GM18951 (cell line): ENCODE measurements around the gene KLC1.

Experiments
- POLR2A ChIP-seq: IDR thresholded peaks from 4 replicates; pipeline ENCODE4 v1.6.1; 2011; ENCODE audit warnings: mild to moderate bottlenecking; ENCODE audit not compliant: insufficient read length, insufficient read depth; ENCODE audit errors: extremely low read depth
- in situ Hi-C: fragments of 300-500 bp; cut with MboI; formaldehyde crosslinking; loops from one replicate; pipeline ENCODE4 v1.12.0; 2022; ENCODE audit warnings: low sequenced_read_pairs, mixed read lengths, inconsistent platforms; ENCODE audit not compliant: unreplicated experiment

KLC1 gene

GRCh38 chr14:103731916-103732867 lies 103.2 kb downstream of the KLC1 start:
- in situ Hi-C loops: no loop called here
- TF ChIP-seq POLR2A: no peak

DNA sequence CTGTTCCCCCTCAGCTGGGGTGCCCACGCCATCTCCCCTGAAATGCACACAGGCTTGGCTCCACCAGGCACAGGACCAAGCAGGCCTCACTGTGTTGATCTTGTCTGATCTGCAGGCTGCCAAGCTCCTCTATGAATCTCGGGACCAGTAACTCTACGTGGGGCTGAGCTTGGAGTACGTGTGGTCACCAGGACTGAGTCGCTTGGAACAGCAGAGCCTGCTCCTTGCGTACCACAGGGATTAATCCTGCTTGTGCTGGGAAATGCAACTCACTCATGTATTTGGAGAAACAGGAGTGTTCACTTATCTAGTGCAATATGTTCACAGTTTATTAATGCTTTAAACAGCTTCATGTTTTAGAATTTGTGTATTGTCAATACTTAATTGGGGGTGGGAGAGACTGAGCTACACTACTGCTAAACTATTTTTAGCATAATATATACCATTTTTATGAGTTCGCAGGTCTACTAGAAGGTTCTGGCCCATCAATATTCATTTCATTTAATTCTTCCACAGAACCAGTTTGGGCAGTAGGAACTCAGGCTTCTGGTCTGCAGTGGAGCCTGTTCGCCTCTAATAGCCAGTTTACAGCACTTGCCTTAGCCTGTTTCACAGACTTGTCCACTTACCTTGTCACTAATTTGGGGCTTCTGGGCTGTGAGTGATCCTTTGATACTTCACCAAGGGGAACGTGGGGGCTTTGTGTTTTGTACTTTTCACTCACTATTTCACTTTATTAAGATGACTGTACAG lies 104.0 kb downstream of the KLC1 start:
- TF ChIP-seq POLR2A: no peak
- in situ Hi-C loops: no loop called here

- no peak for TF ChIP-seq POLR2A
- in situ Hi-C loops: no loop called here
These were observed 104.6 kb downstream of the KLC1 start for GRCh38 chr14:103733651-103734050.

GRCh38 chr14:103734081-103734888 lies 105.3 kb downstream of the KLC1 start:
- TF ChIP-seq POLR2A: no peak
- in situ Hi-C loops: no loop called here

DNA sequence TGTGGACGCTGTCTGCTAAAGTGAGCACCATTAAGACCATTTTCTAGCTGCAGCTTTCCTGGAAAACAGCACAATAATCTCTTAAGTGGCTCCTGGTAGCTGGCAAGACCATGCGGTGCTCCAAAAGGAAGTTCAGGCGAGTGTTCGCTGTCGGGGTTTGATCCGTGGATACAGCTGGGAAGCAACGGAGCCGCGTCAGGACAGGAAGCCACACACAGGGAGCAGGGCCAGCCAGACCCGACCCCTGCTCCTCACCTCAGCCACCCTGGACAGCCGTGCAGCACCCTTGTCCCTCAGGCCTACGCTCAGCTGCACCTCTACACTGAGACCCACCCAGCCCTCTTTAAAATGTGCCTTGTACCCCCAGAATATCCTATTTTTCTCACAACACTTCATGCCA lies 106.0 kb downstream of the KLC1 start:
- no peak for TF ChIP-seq POLR2A
- in situ Hi-C loops: no loop called here

- no peak for TF ChIP-seq POLR2A
- in situ Hi-C loops: no loop called here
These were observed 106.4 kb downstream of the KLC1 start for GRCh38 chr14:103735439-103735814.

DNA sequence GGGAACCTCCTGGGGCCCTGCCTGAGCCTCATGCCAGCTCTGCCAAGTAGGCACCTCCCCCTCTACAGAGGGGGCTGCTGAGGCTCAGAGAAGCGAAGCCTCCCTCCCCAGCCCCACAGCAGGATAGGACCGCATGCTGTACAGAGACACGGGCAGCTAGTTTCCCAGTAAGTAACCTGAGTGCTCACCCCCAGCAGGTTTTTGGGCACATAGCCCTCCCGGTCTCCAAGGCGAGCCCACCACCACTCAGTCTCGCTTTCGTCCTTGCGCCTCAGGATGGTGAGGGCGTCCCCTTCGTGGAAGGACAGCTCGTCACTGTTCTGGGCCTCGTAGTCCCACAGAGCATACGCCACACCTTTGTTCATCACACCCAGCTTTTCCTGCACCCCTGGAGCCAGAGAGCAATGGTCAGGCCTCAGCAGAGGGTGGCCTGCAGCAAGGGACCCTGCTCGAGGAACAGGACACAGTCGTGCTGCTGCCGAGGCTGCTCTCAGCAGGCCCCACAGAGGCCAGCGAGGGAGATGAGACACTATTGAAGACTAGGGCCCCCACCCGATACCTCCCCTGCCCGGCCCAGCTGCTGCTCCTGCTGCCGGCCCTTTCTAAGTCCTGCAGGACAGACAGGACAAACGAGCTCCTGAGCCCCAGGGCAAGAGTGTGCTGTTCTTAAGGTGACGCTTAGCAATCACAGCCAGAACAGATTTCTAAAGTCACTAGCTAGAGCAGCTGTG lies 107.0 kb downstream of the KLC1 start:
- no peak for TF ChIP-seq POLR2A
- in situ Hi-C loops: no loop called here

GRCh38 chr14:103736546-103737431 lies 107.8 kb downstream of the KLC1 start:
- TF ChIP-seq POLR2A: no peak
- in situ Hi-C loops: no loop called here

- in situ Hi-C loops: no loop called here
- TF ChIP-seq POLR2A: no peak
These were observed 108.5 kb downstream of the KLC1 start for GRCh38 chr14:103737432-103738045.

- in situ Hi-C loops: no loop called here
- no peak for TF ChIP-seq POLR2A
These were observed 109.2 kb downstream of the KLC1 start for GRCh38 chr14:103738166-103738565.

GRCh38 chr14:103738701-103739451 lies 109.9 kb downstream of the KLC1 start:
- TF ChIP-seq POLR2A: no peak
- in situ Hi-C loops: no loop called here

GRCh38 chr14:103739466-103739792 lies 110.4 kb downstream of the KLC1 start:
- in situ Hi-C loops: no loop called here
- no peak for TF ChIP-seq POLR2A
